ENCODE data around the gene SOCS2.

DNA sequence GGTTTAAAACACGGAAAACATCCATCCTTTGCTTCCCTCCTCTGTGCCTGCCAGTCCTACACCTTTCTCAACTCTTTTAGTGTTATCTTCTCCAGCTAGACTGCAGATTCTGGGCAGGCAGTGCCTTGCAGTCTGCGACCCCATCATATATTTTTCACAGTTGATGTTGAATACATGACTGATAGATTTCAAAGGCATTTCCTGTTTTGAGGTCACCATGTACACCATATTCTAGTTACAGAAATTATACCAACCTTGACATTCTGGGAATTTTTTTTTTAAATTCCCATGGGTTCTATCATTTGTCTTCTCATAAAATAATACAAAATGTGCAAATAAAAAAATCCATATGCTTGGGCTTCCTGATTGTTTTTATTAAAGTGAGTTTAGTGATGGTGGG lies 16.6 kb downstream of the SOCS2 start:
- TF ChIP-seq SMC3 (IDR thresholded peaks at IDR 0.05; ENCODE audit: borderline replicate concordance, low read length) (no peak), NFYB (IDR thresholded peaks at IDR 0.05; ENCODE audit: insufficient read depth, low read depth, low read length) (no peak), ETV6 (conservative IDR thresholded peaks at IDR 0.05 in 1 of 2, IDR thresholded peaks at IDR 0.05 in 1 of 2; ENCODE audit: borderline replicate concordance in 1 of 2, low read depth in 1 of 2) (no peak), POLR2AphosphoS5 (IDR thresholded peaks at IDR 0.05; ENCODE audit: low read length) (no peak), CHD1 (IDR thresholded peaks at IDR 0.05; ENCODE audit: low read depth, low read length) (no peak), CHD2 (IDR thresholded peaks at IDR 0.05; ENCODE audit: borderline replicate concordance, low read depth, low read length) (no peak), SMAD1 (IDR thresholded peaks at IDR 0.05; ENCODE audit: low read depth, partially characterized antibody) (no peak)
- TF ChIP-seq, protein P1, sequence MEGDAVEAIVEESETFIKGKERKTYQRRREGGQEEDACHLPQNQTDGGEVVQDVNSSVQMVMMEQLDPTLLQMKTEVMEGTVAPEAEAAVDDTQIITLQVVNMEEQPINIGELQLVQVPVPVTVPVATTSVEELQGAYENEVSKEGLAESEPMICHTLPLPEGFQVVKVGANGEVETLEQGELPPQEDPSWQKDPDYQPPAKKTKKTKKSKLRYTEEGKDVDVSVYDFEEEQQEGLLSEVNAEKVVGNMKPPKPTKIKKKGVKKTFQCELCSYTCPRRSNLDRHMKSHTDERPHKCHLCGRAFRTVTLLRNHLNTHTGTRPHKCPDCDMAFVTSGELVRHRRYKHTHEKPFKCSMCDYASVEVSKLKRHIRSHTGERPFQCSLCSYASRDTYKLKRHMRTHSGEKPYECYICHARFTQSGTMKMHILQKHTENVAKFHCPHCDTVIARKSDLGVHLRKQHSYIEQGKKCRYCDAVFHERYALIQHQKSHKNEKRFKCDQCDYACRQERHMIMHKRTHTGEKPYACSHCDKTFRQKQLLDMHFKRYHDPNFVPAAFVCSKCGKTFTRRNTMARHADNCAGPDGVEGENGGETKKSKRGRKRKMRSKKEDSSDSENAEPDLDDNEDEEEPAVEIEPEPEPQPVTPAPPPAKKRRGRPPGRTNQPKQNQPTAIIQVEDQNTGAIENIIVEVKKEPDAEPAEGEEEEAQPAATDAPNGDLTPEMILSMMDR (IDR thresholded peaks at IDR 0.05 in 2 of 3, conservative IDR thresholded peaks at IDR 0.05 in 1 of 3; ENCODE audit: control insufficient read depth in 2 of 3, extremely low read depth in 1 of 3, insufficient read depth in 1 of 3, low read depth in 3 of 3, low read length in 3 of 3) = no peak
- TF ChIP-seq, protein P2, sequence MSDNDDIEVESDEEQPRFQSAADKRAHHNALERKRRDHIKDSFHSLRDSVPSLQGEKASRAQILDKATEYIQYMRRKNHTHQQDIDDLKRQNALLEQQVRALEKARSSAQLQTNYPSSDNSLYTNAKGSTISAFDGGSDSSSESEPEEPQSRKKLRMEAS (IDR thresholded peaks at IDR 0.05; ENCODE audit: low read depth, low read length) = no peak
- TF ChIP-seq, protein P3, sequence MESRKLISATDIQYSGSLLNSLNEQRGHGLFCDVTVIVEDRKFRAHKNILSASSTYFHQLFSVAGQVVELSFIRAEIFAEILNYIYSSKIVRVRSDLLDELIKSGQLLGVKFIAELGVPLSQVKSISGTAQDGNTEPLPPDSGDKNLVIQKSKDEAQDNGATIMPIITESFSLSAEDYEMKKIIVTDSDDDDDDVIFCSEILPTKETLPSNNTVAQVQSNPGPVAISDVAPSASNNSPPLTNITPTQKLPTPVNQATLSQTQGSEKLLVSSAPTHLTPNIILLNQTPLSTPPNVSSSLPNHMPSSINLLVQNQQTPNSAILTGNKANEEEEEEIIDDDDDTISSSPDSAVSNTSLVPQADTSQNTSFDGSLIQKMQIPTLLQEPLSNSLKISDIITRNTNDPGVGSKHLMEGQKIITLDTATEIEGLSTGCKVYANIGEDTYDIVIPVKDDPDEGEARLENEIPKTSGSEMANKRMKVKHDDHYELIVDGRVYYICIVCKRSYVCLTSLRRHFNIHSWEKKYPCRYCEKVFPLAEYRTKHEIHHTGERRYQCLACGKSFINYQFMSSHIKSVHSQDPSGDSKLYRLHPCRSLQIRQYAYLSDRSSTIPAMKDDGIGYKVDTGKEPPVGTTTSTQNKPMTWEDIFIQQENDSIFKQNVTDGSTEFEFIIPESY (IDR thresholded peaks at IDR 0.05) = no peak
- TF ChIP-seq, protein P4, sequence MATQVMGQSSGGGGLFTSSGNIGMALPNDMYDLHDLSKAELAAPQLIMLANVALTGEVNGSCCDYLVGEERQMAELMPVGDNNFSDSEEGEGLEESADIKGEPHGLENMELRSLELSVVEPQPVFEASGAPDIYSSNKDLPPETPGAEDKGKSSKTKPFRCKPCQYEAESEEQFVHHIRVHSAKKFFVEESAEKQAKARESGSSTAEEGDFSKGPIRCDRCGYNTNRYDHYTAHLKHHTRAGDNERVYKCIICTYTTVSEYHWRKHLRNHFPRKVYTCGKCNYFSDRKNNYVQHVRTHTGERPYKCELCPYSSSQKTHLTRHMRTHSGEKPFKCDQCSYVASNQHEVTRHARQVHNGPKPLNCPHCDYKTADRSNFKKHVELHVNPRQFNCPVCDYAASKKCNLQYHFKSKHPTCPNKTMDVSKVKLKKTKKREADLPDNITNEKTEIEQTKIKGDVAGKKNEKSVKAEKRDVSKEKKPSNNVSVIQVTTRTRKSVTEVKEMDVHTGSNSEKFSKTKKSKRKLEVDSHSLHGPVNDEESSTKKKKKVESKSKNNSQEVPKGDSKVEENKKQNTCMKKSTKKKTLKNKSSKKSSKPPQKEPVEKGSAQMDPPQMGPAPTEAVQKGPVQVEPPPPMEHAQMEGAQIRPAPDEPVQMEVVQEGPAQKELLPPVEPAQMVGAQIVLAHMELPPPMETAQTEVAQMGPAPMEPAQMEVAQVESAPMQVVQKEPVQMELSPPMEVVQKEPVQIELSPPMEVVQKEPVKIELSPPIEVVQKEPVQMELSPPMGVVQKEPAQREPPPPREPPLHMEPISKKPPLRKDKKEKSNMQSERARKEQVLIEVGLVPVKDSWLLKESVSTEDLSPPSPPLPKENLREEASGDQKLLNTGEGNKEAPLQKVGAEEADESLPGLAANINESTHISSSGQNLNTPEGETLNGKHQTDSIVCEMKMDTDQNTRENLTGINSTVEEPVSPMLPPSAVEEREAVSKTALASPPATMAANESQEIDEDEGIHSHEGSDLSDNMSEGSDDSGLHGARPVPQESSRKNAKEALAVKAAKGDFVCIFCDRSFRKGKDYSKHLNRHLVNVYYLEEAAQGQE (IDR thresholded peaks at IDR 0.05; ENCODE audit: low read depth, low read length) = no peak

All from GM12878 (cell line).